Liver (tissue), 9 donors: Measurements from ENCODE around the gene PRSS12. TPM values are rescaled to one million over a fixed set of nuclear protein-coding genes. Genes with fewer than 3 reads are reported as not detected.

Experiments used
- DNase-seq: peaks from one replicate; pipeline ENCODE4 v3.0.0-alpha.2; 2017; ENCODE audit warnings: low spot score
- H3K27ac ChIP-seq, 2 donors: one replicate each; pipeline ENCODE4 v1.7.0; 2013; ENCODE audit warnings: inconsistent platforms in 2 of 2, low read length in 2 of 2, control low read depth in 1 of 2, low read depth in 1 of 2, mild to moderate bottlenecking in 1 of 2
- H3K27me3 ChIP-seq, 4 donors: one replicate each; pipeline versions ENCODE4 v1.6.1 to v1.7.0; 2013; ENCODE audit warnings: low read length in 3 of 4, inconsistent platforms in 1 of 4, mild to moderate bottlenecking in 1 of 4, moderate library complexity in 1 of 4; ENCODE audit not compliant: control insufficient read depth in 4 of 4, insufficient read depth in 4 of 4
- H3K36me3 ChIP-seq, 4 donors: one replicate each; pipeline versions ENCODE4 v1.6.1 to v1.7.0; 2013; ENCODE audit warnings: low read length in 3 of 4, mild to moderate bottlenecking in 3 of 4, low read depth in 1 of 4, moderate library complexity in 1 of 4; ENCODE audit not compliant: control insufficient read depth in 4 of 4, insufficient read depth in 3 of 4
- H3K4me1 ChIP-seq, 4 donors: one replicate each; pipeline versions ENCODE4 v1.6.1 to v1.7.0; 2013; ENCODE audit warnings: low read length in 3 of 4, mild to moderate bottlenecking in 3 of 4, moderate library complexity in 1 of 4; ENCODE audit not compliant: control insufficient read depth in 4 of 4, insufficient read depth in 4 of 4
- H3K4me3 ChIP-seq, 3 donors: one replicate each; pipeline versions ENCODE4 v1.6.1 to v1.7.0; 2013; ENCODE audit warnings: low read length in 3 of 3, control low read depth in 1 of 3, low read depth in 1 of 3, mild to moderate bottlenecking in 1 of 3
- H3K9ac ChIP-seq, 2 donors: one replicate each; pipeline ENCODE4 v1.7.0; 2013; ENCODE audit warnings: low read length in 2 of 2, mild to moderate bottlenecking in 2 of 2, moderate library complexity in 2 of 2, control low read depth in 1 of 2, low read depth in 1 of 2
- H3K9me3 ChIP-seq, 4 donors: one replicate each; pipeline versions ENCODE4 v1.6.1 to v1.7.0; 2013; ENCODE audit warnings: low read length in 3 of 4; ENCODE audit not compliant: control insufficient read depth in 4 of 4
- ATF3 ChIP-seq: IDR thresholded peaks from 2 replicates; pipeline ENCODE4 v1.6.1; 2016; ENCODE audit warnings: antibody characterized with exemption
- EGR1 ChIP-seq, 2 donors: IDR thresholded peaks; 2 replicates each; pipeline ENCODE4 v1.6.1; 2016 to 2018; ENCODE audit warnings: antibody characterized with exemption in 2 of 2, low read depth in 2 of 2
- FOXA1 ChIP-seq: IDR thresholded peaks from 2 replicates; pipeline ENCODE4 v1.6.1; 2016; ENCODE audit warnings: antibody characterized with exemption
- FOXA2 ChIP-seq: IDR thresholded peaks from 2 replicates; pipeline ENCODE4 v1.6.1; 2016; ENCODE audit warnings: antibody characterized with exemption
- GABPA ChIP-seq, 2 donors: IDR thresholded peaks in 1 of 2; conservative IDR thresholded peaks in 1 of 2; 2 replicates each; pipeline ENCODE4 v1.6.1; 2016; ENCODE audit warnings: antibody characterized with exemption in 2 of 2, mild to moderate bottlenecking in 1 of 2, moderate library complexity in 1 of 2
- HNF4A ChIP-seq, 2 donors: conservative IDR thresholded peaks; 2 replicates each; pipeline ENCODE4 v1.6.1; 2016; ENCODE audit warnings: antibody characterized with exemption in 2 of 2, mild to moderate bottlenecking in 2 of 2
- JUND ChIP-seq, 2 donors: IDR thresholded peaks; 2 replicates each; pipeline ENCODE4 v1.6.1; 2016; ENCODE audit warnings: antibody characterized with exemption in 2 of 2
- MAX ChIP-seq: IDR thresholded peaks from 2 replicates; pipeline ENCODE4 v1.6.1; 2016; ENCODE audit warnings: antibody characterized with exemption
- NR2F2 ChIP-seq: IDR thresholded peaks from 2 replicates; pipeline ENCODE4 v1.6.1; 2016; ENCODE audit warnings: antibody characterized with exemption
- RAD21 ChIP-seq, 2 donors: IDR thresholded peaks; 2 replicates each; pipeline ENCODE4 v1.6.1; 2016; ENCODE audit warnings: antibody characterized with exemption in 2 of 2, mild to moderate bottlenecking in 2 of 2
- REST ChIP-seq: IDR thresholded peaks from 2 replicates; pipeline ENCODE4 v1.6.1; 2016; ENCODE audit warnings: antibody characterized with exemption, mild to moderate bottlenecking
- RXRA ChIP-seq, 2 donors: IDR thresholded peaks; 2 replicates each; pipeline ENCODE4 v1.6.1; 2017 to 2018; ENCODE audit warnings: antibody characterized with exemption in 2 of 2, mild to moderate bottlenecking in 1 of 2
- SP1 ChIP-seq: IDR thresholded peaks from 2 replicates; pipeline ENCODE4 v1.6.1; 2018; ENCODE audit warnings: antibody characterized with exemption, mild to moderate bottlenecking
- TAF1 ChIP-seq: conservative IDR thresholded peaks from 2 replicates; pipeline ENCODE4 v1.6.1; 2016; ENCODE audit warnings: antibody characterized with exemption, mild to moderate bottlenecking
- YY1 ChIP-seq: IDR thresholded peaks from 2 replicates; pipeline ENCODE4 v1.6.1; 2016; ENCODE audit warnings: antibody characterized with exemption, mild to moderate bottlenecking
- ZBTB33 ChIP-seq: IDR thresholded peaks from 2 replicates; pipeline ENCODE4 v1.6.1; 2016; ENCODE audit warnings: antibody characterized with exemption
- WGBS: extraction: QIAGEN DNeasy Blood & Tissue Kit; methylation state at CpG from one replicate; pipeline ENCODE4 v1.1.7; 2013; 5-methylcytosine and 5-hydroxymethylcytosine counted together
- polyA plus RNA-seq, 2 donors: library from polyadenylated mRNA; stranded (reverse) in 1 of 2; unstranded in 1 of 2; fragments of 200-250 nt in 1 of 2; fragments of >200 nt in 1 of 2; fragmentation: Nextera tagmentation in 1 of 2; extraction: Ambion mirVana in 1 of 2; gene quantifications; one replicate each; pipeline versions ENCODE4 v1.2.1 to v1.2.3, GENCODE V29; 2013 to 2015
- total RNA-seq, 2 donors: library from RNA; depleted of rRNA; stranded (reverse); fragments of >200 nt; gene quantifications; one replicate each; pipeline ENCODE4 v1.2.3, GENCODE V29; 2014
- donor health status: healthy.
- donor health status: healthy.
- donor health status: healthy.
- donor health status: healthy.
- donor health status: healthy.

Gene PRSS12
- total and polyA plus RNA-seq, 4 donors: 0.07 to 0.25 (median 0.10) TPM

- no peak overlapping the region for H3K9ac ChIP-seq
- no peaks in the 10 kb centered on the region for H3K4me1 ChIP-seq
- 72% methylated on average over 5 of the region's 5 CpGs for WGBS
- no peak overlapping the region for H3K4me3 ChIP-seq
- DNase-seq: no peak
- H3K27me3 ChIP-seq: no peaks in the 10 kb centered on the region
- H3K27ac ChIP-seq: no peak overlapping the region
- no peaks in the 10 kb centered on the region for H3K9me3 ChIP-seq
- H3K36me3 ChIP-seq: peaks cover 0 to 1% (median 0%) of the 10 kb centered on the region in 4 donors
- no peak for TF ChIP-seq YY1
Measured at GRCh38 chr4:118322831-118323502, 29.8 kb downstream of the PRSS12 start.

GRCh38 chr4:118318931-118319330 is 33.9 kb downstream of the PRSS12 start:
- H3K4me1 ChIP-seq: no peaks in the 10 kb centered on the region
- 57% methylated on average over 1 of the region's 1 CpG for WGBS
- no peak overlapping the region for H3K9ac ChIP-seq
- no peaks in the 10 kb centered on the region for H3K36me3 ChIP-seq
- DNase-seq: no peak
- H3K9me3 ChIP-seq: no peaks in the 10 kb centered on the region
- H3K27ac ChIP-seq: no peak overlapping the region
- H3K4me3 ChIP-seq: no peak overlapping the region
- H3K27me3 ChIP-seq: no peaks in the 10 kb centered on the region
- no peak for TF ChIP-seq TAF1
- TF ChIP-seq YY1: no peak
- no peak for TF ChIP-seq ZBTB33
- no peak for TF ChIP-seq MAX
- no peak for TF ChIP-seq JUND (IDR thresholded peaks at IDR 0.05)
- TF ChIP-seq GABPA (IDR thresholded peaks at IDR 0.05 in 1 of 2, conservative IDR thresholded peaks at IDR 0.05 in 1 of 2): no peak
- TF ChIP-seq HNF4A (conservative IDR thresholded peaks at IDR 0.05): no peak
- no peak for TF ChIP-seq FOXA2
- TF ChIP-seq RAD21 (IDR thresholded peaks at IDR 0.05): no peak
- no peak for TF ChIP-seq NR2F2
- no peak for TF ChIP-seq FOXA1
- no peak for TF ChIP-seq EGR1 (IDR thresholded peaks at IDR 0.05; ENCODE audit: low read depth in 2 of 2)
- TF ChIP-seq REST: no peak

- Histone ChIP-seq H3K9me3 (no peaks in the 10 kb centered on the region), H3K4me1 (no peaks in the 10 kb centered on the region), H3K27me3 (no peaks in the 10 kb centered on the region), H3K4me3 (no peak overlapping the region), H3K9ac (no peak overlapping the region), H3K36me3 (no peaks in the 10 kb centered on the region), H3K27ac (no peak overlapping the region)
- 89% methylated on average over 2 of the region's 2 CpGs for WGBS
- no peak for DNase-seq
- TF ChIP-seq TAF1 (no peak), SP1 (no peak), MAX (no peak), FOXA2 (no peak), ATF3 (no peak), REST (no peak), FOXA1 (no peak), NR2F2 (no peak), RXRA (IDR thresholded peaks at IDR 0.05) (no peak), EGR1 (IDR thresholded peaks at IDR 0.05; ENCODE audit: low read depth in 2 of 2) (no peak)
Measured at GRCh38 chr4:118317691-118318090, 35.1 kb downstream of the PRSS12 start.
